GM12878 (cell line): ENCODE data around the gene BTK. TPM values are rescaled to one million over a fixed set of nuclear protein-coding genes. Genes with fewer than 3 reads are reported as not detected.

Source experiments
- ATAC-seq: fragments of 200-7000 bp; cut with Tn5 transposase; 3 replicates; pipeline ENCODE4 v1.9.1; 2020; ENCODE audit warnings: mild to moderate bottlenecking, moderate library complexity
- BruUV-seq: library from RNA; stranded (reverse); fragments of 400-500 nt; replicated peaks from 2 replicates; lab custom pipeline; 2021; lab: Mats Ljungman, UMichigan
- CTCF ChIA-PET: fragments of 300-600 bp; sonication (Branson Sonifier 250); formaldehyde crosslinking; extraction: SDS; loops from one replicate; lab custom pipeline; 2021; ENCODE audit warnings: inconsistent platforms; lab: Yijun Ruan, JAX
- POLR2A ChIA-PET: fragments of 350-600 bp; formaldehyde crosslinking; extraction: SDS; loops from one replicate; lab custom pipeline; 2021; ENCODE audit warnings: inconsistent platforms; lab: Charles Lee
- RAD21 ChIA-PET: fragments of 300-600 bp; sonication (Branson Sonifier 250); formaldehyde crosslinking; loops from one replicate; lab custom pipeline; 2023; ENCODE audit warnings: antibody characterized with exemption; ENCODE audit not compliant: unreplicated experiment; lab: Charles Lee
- SMC1A ChIA-PET: fragments of 300-600 bp; sonication (Branson Sonifier 250); formaldehyde crosslinking; loops from one replicate; lab custom pipeline; 2023; ENCODE audit not compliant: unreplicated experiment, uncharacterized antibody; lab: Charles Lee
- DNase-seq: peaks from one replicate; pipeline ENCODE4 v3.0.0-alpha.2; 2011; ENCODE audit warnings: low read depth, low spot score
- FAIRE-seq: peaks from 3 replicates; lab custom pipeline; 2011; peaks lifted over from hg19 to GRCh38; lab: Jason Lieb, UNC
- H2AFZ ChIP-seq: 2 replicates; pipeline ENCODE4 v1.6.0; 2011; ENCODE audit warnings: low read depth, low read length, control low read depth; ENCODE audit not compliant: control insufficient read depth
- H3K27ac ChIP-seq: 2 replicates; pipeline ENCODE4 v1.5.1; 2011; ENCODE audit warnings: control low read depth; ENCODE audit not compliant: control insufficient read depth, insufficient read depth
- H3K27me3 ChIP-seq, 2 experiments: replicated peaks in 1 of 2; 2 replicates each; pipeline versions ENCODE4 v1.6.0 to v1.6.1; 2011; ENCODE audit warnings: low read length in 1 of 2; ENCODE audit not compliant: control insufficient read depth in 2 of 2, insufficient read depth in 2 of 2
- H3K36me3 ChIP-seq, 2 experiments: 2 replicates each; pipeline ENCODE4 v1.5.1; 2011; ENCODE audit warnings: low read length in 1 of 2; ENCODE audit not compliant: control insufficient read depth in 2 of 2, insufficient read depth in 2 of 2
- H3K4me1 ChIP-seq: 2 replicates; pipeline ENCODE4 v1.6.1; 2011; ENCODE audit warnings: mild to moderate bottlenecking, low read length, moderate library complexity, mixed read lengths; ENCODE audit not compliant: control insufficient read depth, insufficient read depth
- H3K4me2 ChIP-seq: 2 replicates; pipeline ENCODE4 v1.6.0; 2011; ENCODE audit warnings: control low read depth; ENCODE audit not compliant: control insufficient read depth, insufficient read depth
- H3K4me3 ChIP-seq: fragments of 200-600 bp; sonication (generic); 2 replicates; pipeline ENCODE4 v1.5.1; 2016
- H3K79me2 ChIP-seq: 2 replicates; pipeline ENCODE4 v1.6.0; 2011; ENCODE audit warnings: low read length; ENCODE audit not compliant: control insufficient read depth, insufficient read depth
- H3K9ac ChIP-seq: 2 replicates; pipeline ENCODE4 v1.8.0; 2011; ENCODE audit warnings: low read length, control low read depth, mixed read lengths; ENCODE audit not compliant: control insufficient read depth, insufficient read depth
- H3K9me3 ChIP-seq: replicated peaks from 3 replicates; pipeline ENCODE4 v1.5.1; 2011; ENCODE audit warnings: mild to moderate bottlenecking, low read length; ENCODE audit not compliant: control insufficient read depth, insufficient read depth
- H4K20me1 ChIP-seq: 2 replicates; pipeline ENCODE4 v1.6.0; 2011; ENCODE audit not compliant: control insufficient read depth, insufficient read depth
- BCL11A ChIP-seq: IDR thresholded peaks from 2 replicates; pipeline ENCODE4 v1.6.1; 2011; ENCODE audit warnings: low read depth, low read length
- EP300 ChIP-seq, 2 experiments: fragments of 150-350 bp in 1 of 2; IDR thresholded peaks; 2 replicates each; pipeline ENCODE4 v1.6.1; 2011 to 2012; ENCODE audit warnings: low read depth in 2 of 2, low read length in 2 of 2, borderline replicate concordance in 1 of 2, improper control_type of control experiment in 1 of 2, inconsistent platforms in 1 of 2; ENCODE audit not compliant: control insufficient read depth in 1 of 2
- MLLT1 ChIP-seq: fragments of 450-650 bp; IDR thresholded peaks from 2 replicates; pipeline ENCODE4 v1.6.1; 2016; ENCODE audit warnings: mild to moderate bottlenecking
- NFYB ChIP-seq: IDR thresholded peaks from 2 replicates; pipeline ENCODE4 v1.6.1; 2011; ENCODE audit warnings: low read depth, mild to moderate bottlenecking, low read length, improper control_type of control experiment, moderate library complexity; ENCODE audit not compliant: insufficient read depth
- NR2F1 ChIP-seq: fragments of 450-650 bp; conservative IDR thresholded peaks from 2 replicates; pipeline ENCODE4 v1.6.1; 2017; ENCODE audit warnings: mild to moderate bottlenecking
- RUNX3 ChIP-seq: IDR thresholded peaks from 2 replicates; pipeline ENCODE4 v1.6.1; 2012; ENCODE audit warnings: low read length, inconsistent platforms
- WGBS: methylation state at CpG from one replicate; pipeline ENCODE4 v1.1.6; 2016; ENCODE audit warnings: low lambda C conversion rate; ENCODE audit not compliant: insufficient replicate concordance, insufficient coverage; ENCODE audit errors: missing lambda C conversion rate; 5-methylcytosine and 5-hydroxymethylcytosine counted together
- in situ Hi-C: fragments of 300-500 bp; cut with MboI; formaldehyde crosslinking; loops from 9 replicates; pipeline ENCODE4 v1.14.3; 2018; ENCODE audit warnings: mixed read lengths
- intact Hi-C: fragments of 100-400 bp; cut with micrococcal nuclease; formaldehyde crosslinking; loops from one replicate; pipeline ENCODE4 v1.14.2; 2022; ENCODE audit not compliant: unreplicated experiment
- polyA plus RNA-seq, 11 experiments: library from polyadenylated mRNA; depleted of rRNA in 4 of 11; unstranded in 6 of 11; stranded (reverse) in 5 of 11; fragments of >200 nt; fragmentation: Nextera tagmentation in 4 of 11; fragmentation: Illumina TruSeq in 1 of 11; extraction: Ambion mirVana in 4 of 11; extraction: Trizol in 1 of 11; gene quantifications; 1 replicate in 1 of 11; 2 replicates in 10 of 11; pipeline versions ENCODE4 v1.2.1 to v1.2.3, GENCODE V29; 2011 to 2016; ENCODE audit warnings: inconsistent platforms in 2 of 11, missing spikeins in 2 of 11, low read depth in 1 of 11
- total RNA-seq, 4 experiments: library from RNA; depleted of rRNA in 3 of 4; stranded (reverse); fragments of >200 nt in 3 of 4; fragmentation: Illumina TruSeq in 1 of 4; extraction: Trizol in 1 of 4; gene quantifications; 2 replicates each; pipeline versions ENCODE4 v1.2.1 to v1.2.3, GENCODE V29; 2013 to 2021

The BTK gene
- total and polyA plus RNA-seq, 10 of the 15 experiments (the other 5 are each of a cell fraction or from before 2014, with no cell fraction given) = 24.0 to 154 (median 88.9) TPM

DNA sequence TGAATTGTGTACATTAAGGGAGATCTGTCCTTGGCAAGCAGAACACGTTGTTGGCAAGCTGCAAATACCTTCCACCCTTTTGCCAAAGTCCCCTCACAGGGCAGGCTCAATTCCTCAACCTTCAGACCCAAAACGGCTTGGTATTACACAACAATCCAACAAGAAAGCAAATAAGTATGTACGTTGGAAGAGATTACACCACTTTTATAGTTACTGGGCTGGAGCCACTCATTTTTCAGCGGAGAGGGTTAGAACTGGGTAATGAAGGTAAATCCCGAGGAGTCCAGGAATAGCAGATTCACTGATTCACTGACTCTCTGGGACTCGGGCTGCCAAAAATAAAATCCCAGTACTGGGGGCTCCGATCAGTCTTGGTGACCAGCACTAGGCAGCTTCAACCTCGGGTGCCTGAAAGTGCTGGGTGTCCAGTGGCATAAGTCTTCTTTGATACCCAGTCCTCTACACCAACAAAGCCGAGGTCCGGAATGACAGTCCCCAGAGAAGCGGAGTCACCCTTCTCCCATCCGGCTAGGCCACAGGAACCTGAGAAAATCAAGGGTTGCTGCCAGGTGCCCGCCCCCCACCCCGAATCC, 38.0 kb downstream of the BTK start:
- Histone ChIP-seq H3K9me3 (no peaks in the 10 kb centered on the region), H3K4me3 (peak overlapping the region; percentile 87), H3K4me1 (0 out of 2 replicates have a peak, but pooled peaks cover 3% of the 10 kb centered on the region), H3K4me2 (peak overlapping the region; percentile 6), H3K36me3 (peaks cover 0 to 3% of the 10 kb centered on the region in 2 experiments; a peak in 1 of 4 replicates), H3K27ac (peak overlapping the region; percentile 43), H3K79me2 (peaks cover 25% of the 10 kb centered on the region), H3K27me3 (no peaks in the 10 kb centered on the region), H3K9ac (peak overlapping the region; percentile 25), H4K20me1 (no peaks in the 10 kb centered on the region), H2AFZ (peak overlapping the region; percentile 54; the same call in 1 of the 2 replicates)
- intact Hi-C loops (loop anchor here (5.0 kb wide), 1 partner anchor 39 kb away; the partner anchor contains the start of gene BTK), in situ Hi-C loops (no loop called here)
- 28% methylated on average over 12 of the region's 14 CpGs for WGBS
- RAD21 ChIA-PET = interaction anchor here (1.4 to 1.9 kb wide), 2 partner anchors 36 to 43 kb away, joined by 4 to 11 read pairs; partner anchors contain the start of gene RPL36A
- SMC1A ChIA-PET = interaction anchor here (0.6 to 1.0 kb wide), 2 partner anchors 46 to 242 kb away, joined by 3 read pairs; no protein-coding TSS in a partner anchor
- POLR2A ChIA-PET = interaction anchor here (1.4 to 3.1 kb wide), 4 partner anchors 11 to 64 kb away, joined by 3 to 12 read pairs (median 4); partner anchors contain the start of gene RPL36A
- TF ChIP-seq BCL11A (no peak), RUNX3 (0 out of 2 replicates have a peak, but pooled peaks have one; percentile 1), MLLT1 (no peak), EP300 (IDR thresholded peaks at IDR 0.05; ENCODE audit: borderline replicate concordance in 1 of 2, control insufficient read depth in 1 of 2, low read depth in 2 of 2, low read length in 2 of 2) (no peak), NFYB (no peak), NR2F1 (no peak)
- DNase-seq (no peak), FAIRE-seq (no peak), ATAC-seq (peak; percentile 26)
- CTCF ChIA-PET = interaction anchor here (0.8 to 2.1 kb wide), 3 partner anchors 30 to 61 kb away, joined by 3 to 9 read pairs (median 3); partner anchors contain the start of gene RPL36A
- BruUV-seq = no TSS peak
